Mucosa of gallbladder (tissue), 1 donor: ENCODE data around the gene GPRC6A. TPM values are rescaled to one million over a fixed set of nuclear protein-coding genes. Genes with fewer than 3 reads are reported as not detected.
"Not testable (repeated sequence)": the region's sequence is repeated elsewhere in the genome, so short reads cannot be mapped to it uniquely, and the experiment has no call there.

ENCODE experiments used
- DNase-seq: peaks from one replicate; pipeline ENCODE4 v3.0.0-alpha.2; 2020; ENCODE audit warnings: low spot score
- total RNA-seq: library from RNA; stranded (reverse); gene quantifications from one replicate; pipeline ENCODE4 v1.2.1, GENCODE V29; 2021
- donor health status: DM: no; HTN: no; CAD: no.

The GPRC6A gene, protein sequence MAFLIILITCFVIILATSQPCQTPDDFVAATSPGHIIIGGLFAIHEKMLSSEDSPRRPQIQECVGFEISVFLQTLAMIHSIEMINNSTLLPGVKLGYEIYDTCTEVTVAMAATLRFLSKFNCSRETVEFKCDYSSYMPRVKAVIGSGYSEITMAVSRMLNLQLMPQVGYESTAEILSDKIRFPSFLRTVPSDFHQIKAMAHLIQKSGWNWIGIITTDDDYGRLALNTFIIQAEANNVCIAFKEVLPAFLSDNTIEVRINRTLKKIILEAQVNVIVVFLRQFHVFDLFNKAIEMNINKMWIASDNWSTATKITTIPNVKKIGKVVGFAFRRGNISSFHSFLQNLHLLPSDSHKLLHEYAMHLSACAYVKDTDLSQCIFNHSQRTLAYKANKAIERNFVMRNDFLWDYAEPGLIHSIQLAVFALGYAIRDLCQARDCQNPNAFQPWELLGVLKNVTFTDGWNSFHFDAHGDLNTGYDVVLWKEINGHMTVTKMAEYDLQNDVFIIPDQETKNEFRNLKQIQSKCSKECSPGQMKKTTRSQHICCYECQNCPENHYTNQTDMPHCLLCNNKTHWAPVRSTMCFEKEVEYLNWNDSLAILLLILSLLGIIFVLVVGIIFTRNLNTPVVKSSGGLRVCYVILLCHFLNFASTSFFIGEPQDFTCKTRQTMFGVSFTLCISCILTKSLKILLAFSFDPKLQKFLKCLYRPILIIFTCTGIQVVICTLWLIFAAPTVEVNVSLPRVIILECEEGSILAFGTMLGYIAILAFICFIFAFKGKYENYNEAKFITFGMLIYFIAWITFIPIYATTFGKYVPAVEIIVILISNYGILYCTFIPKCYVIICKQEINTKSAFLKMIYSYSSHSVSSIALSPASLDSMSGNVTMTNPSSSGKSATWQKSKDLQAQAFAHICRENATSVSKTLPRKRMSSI
- not detected for total RNA-seq

DNA sequence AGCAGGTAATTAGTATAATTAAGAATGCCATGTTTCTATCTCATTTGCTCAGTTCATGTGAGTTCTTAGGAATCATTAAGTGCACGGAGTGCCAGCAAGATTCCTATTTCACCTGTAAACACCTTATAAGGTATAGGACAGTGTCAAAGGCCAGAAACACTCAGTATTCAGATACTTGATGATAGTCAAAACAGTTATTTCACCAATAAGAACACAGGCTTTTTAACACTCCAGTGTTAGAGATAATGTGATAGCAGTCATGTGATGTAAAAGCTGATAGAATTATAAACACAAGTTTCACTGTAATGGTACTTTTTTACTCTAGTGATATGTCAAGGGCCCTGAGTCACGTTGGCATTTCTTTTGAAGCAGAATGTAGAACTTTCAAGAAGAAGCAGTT lies at the start of gene GPRC6A:
TSS of gene GPRC6A (minus strand) at position 101 of the 400 bp plus-strand sequence. CDS start at position 31, 70 bp downstream.
- no peak for DNase-seq

DNA sequence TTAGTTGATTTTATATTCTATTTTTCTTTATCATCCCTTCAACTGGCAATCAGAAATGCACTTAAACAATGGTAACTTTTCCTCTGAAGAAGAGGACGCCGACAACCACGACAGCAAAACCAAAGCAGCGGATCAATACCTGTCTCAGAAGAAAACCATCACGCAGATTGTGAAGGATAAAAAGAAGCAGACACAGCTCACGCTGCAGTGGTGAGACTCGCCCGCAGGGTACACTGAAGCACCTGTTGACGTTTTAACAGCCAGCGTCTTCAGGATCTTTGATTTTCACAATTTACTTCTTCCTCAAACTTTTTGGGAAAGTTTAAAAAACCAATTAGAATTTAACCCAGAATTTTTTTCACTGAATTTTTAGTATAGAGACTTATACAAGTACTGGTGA lies 48.9 kb upstream of the GPRC6A start:
- no peak for DNase-seq

DNA sequence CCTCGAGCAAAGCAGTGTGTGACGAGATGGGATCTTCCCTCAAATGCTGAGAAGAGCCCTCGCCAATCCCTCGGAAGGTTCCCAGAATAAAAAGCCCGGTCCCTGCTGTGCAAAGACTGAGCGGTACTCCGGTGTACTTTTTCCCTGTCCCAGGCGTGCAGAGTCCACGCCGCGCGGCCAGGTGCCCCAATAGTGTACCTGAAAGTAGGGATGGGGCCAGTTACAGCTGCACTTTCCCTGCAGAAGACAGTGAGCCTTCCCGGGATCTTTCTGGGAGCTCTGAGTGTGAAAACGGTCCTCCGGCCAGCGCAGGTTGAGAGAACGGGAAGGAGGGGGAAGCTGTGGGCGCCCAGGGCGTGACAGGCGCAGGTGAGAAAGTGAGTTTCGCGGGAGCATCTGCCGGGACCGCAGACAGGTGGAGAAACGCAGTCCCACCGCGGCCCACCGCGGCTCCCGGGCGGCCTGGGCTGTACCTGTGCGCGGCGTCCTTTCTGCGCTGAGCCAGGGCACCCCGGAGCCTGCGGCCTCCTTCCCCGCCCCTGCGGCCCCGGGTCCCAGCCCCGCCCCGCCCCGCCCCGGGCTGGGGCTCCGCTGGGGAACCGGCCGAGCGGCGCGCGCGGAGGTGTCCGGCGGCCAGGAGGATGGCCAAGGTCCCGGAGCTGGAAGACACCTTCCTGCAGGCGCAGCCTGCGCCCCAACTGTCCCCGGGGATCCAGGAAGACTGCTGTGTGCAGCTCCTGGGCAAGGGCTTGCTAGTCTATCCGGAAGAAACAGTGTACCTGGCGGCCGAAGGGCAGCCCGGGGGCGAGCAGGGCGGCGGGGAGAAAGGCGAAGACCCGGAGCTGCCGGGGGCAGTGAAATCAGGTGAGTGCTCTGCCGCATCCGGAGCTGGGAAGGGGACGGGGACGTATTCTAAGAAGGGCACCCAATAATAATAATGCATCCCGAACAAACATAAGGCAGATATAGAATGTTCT lies 48.0 kb upstream of the GPRC6A start, which contains the start of gene RFX6:
TSS of gene RFX6 (plus strand) at position 608 of the 977 bp plus-strand sequence. CDS start at position 642, 34 bp downstream.
- DNase-seq, result no peak

DNA sequence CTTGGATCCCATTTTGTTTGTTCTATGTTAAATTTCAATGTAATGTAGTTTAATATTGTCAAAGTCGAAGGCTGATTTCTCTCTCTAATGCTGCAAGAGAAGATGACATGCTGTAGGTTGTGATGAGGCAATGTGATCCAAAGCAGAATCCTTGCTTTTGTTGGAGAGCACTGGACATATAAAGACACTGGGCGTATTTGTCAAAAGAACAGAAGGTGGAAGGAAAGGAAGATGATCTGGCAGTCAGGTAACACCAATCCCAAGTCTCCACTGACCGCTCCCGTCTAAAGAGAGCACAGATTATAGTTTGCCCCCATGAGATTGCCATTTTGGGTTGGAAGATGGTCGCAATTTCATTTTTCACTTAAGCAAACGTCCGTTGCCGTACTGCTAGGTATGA lies 47.2 kb upstream of the GPRC6A start:
- DNase-seq, result no peak

DNA sequence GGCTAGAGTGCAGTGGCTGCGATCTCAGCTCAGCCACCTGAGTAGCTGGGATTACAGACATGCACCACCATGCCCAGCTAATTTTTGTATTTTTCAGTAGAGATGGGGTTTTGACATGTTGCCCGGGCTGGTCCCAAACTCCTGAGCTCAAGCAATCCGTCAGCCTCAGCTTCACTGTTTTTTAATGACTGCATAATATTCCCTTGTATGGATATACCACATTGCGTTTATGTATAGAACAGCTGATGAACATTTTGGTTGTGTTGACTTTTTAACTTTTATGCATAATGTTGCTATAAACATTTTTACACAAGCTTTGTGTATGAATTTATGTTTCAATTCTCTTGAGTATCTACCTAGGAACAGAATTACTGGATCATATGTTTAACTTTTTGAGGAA lies 43.9 kb upstream of the GPRC6A start:
- DNase-seq, result no peak

DNA sequence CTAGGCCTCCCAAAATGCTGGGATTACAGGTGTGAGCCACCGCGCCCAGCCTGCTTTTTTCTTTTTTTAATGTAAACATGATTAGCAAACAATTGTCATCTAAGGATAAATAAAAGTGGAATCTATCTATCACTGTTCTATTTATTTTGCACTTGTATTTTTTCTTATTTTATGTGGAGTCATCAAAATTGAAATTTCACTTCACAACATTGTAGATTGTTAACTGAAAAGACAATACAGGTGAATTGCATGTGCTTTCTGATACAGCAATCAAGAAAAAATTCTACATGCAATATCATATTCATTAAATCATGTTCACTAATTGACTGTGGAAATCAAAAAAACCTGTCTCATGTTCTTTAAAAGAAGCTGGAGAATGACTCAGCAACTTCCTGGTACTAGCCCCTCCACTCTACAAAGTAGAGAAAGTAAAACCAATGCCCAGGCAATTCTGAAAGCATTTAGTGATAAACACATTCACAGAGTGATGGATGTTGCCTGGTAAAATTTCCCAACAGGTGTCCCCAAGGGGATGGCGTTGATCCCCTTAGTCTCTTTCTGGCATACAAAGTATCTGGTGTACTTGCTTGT lies 37.5 kb upstream of the GPRC6A start:
- DNase-seq, result no peak

DNA sequence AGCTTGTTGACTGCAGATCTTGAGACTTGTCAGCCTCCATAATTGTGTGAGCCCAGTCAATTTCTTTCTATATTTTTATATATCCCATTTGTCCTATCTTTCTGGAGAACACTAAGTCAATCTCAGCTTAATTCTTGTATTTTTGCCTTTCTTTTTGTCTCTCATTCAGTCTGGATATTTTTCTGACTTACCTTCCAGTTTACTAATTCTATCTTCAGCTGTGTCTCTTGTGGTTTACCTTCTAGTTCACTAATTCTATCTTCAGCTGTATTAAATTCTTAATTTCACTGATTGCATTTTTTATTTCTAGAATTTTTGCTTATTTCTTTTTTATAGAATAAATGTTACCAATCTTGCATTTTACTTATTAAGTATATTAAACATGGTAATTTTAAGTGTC lies 30.4 kb upstream of the GPRC6A start:
- no peak for DNase-seq

DNA sequence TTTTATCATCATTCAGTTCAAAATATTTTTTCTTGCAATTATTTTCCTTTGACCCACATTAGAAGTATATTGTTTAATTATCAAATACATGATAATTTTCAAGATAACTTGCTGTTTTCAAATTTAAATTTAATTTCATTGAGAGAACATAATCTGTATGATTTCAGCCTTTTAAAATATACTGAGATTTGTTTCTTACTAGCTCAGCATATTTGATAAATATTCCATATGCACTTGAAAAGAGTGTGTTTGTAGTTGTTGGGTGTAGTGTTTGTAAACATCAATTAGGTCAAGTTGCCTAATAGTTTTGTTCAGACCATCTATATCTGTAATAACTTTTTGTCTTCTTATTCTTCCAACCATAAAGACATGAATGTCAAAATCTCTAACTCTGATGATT lies 29.2 kb upstream of the GPRC6A start:
- DNase-seq, result no peak

DNA sequence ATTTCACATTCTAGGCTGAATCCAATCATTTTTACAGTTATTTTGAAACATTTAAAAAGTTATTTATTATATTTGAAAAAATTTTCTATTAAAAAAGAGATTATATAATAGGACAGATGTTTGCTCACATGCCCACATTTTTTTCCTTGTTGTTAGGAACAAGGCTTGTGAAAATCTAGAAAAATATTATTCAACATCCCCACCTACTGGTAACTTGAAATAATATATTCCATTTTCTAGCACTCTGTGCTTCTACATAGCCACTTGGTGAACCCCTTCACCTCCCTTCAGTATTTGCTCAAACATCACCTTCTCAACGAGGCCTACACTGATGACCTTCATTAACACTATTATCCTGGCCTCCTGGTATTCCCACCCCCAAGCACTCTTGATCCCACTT lies 18.3 kb upstream of the GPRC6A start:
- DNase-seq, result no peak

DNA sequence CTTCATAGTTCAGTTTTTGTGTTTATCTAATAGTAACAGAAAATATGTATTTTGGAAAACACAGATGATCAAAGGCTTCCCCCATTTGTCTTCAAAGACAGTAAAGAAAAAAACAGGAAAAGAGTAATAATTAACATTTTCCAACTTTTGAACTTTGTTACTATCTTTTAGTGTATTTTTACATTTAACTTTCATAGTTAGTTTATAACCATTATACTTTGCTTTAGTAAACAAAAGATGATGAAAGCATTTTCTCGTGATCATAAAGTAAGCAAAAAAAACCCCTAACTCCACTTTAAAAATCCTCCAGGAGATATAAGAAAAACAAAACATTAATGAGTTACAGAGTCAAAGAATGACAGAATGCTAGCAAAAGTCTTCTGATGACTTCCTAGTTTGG lies 13.6 kb upstream of the GPRC6A start:
- no peak for DNase-seq

DNA sequence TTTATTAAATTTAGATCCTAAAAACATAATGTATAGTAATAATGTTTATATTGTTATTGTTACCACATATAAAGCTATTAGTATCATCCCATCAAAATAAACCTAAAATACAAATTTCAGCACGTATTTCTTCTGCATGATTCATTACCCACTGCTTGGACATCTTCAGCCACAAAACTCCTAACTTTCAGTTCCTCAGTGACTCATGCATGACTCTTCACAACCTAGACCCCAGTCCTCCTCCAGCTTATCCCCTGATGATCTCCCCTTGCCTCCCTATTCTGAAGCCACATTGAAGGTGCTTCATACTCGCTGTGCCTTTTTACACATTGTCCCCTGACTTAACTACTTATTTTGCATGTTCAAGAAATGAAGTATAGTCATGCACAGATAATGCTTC lies 11.2 kb upstream of the GPRC6A start:
- no peak for DNase-seq

DNA sequence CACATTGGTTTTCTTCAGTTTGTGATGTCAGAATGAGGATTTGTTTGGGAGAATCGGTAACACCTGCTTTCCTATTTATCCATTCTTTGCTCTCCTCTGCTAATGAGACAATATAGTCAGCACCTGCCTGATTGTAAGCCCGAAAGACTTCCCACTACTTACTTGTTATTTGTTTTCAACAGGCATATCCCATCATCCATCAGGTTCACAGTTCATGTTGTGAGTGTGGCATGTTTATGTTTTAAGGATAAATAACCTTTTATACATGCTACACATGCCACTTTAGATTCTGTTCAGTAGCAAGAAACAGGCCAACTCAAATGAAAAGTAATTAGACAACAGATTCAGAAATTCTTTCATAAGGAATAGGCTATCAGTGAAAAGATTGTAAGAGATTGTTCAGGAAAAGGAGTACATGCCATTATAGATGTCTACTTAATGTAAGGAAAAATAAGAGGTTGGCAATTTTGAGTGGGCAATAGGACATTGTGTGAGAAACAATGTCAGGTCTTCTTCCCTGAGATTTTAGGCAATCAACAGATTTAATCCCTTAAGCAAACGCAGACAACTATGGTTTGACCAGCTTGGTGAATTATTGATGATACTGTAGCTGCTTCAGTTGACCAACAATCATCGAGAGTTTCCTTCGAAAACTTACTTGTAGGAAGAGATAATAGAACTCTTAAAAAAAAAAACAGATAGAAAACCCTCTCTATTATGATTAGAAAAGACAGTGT lies 7.9 kb upstream of the GPRC6A start:
- DNase-seq, result no peak

DNA sequence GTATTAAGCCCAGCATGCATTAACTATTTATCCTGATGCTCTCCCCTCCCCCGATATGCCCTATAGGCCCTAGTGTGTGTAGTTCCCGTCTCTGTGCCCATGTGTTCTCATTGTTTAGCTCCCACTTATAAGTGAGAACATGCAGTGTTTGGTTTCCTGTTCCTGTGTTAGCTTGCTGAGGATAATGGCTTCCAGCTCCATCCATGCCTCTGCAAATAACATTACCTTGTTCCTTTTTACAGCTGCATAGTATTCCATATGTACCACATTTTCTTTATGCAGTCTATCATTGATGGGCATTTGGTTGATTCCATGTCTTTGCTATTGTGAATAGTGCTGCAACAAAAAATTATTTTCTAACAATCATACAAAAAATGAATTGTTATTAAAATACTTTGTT lies 5.6 kb upstream of the GPRC6A start:
- not testable (repeated sequence) for DNase-seq

DNA sequence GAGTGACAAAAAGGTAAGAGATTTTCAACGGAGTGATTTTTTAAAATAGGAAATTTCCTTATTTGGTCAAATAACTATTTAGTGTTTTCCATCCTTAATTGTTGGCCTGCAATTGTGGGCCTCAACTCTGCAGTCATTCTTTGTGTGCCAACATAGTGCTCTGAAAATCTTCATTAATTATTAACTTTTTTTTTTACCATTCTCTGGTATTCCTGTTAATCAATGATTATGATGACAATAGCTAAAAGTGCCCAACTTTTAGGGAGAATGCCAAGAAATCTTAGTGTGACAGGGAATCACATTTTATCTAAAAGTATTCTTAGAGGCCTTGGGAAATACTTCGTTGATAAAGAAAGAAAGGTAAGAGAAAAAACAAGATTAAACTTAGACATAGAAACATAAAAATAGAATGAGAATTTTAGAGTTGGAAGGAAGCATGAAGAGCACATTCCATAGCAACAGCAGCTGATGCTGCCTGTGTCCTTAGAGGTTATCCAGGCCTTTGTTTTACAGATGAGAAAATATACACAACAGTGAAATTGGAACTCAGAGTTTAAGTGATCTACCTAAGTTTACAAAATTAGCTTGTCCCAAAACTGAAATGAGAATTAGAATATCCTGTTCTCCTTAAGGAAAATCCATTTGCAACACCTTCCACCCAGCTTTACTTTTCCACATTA lies 1.2 kb downstream of the GPRC6A start:
- DNase-seq, result no peak

DNA sequence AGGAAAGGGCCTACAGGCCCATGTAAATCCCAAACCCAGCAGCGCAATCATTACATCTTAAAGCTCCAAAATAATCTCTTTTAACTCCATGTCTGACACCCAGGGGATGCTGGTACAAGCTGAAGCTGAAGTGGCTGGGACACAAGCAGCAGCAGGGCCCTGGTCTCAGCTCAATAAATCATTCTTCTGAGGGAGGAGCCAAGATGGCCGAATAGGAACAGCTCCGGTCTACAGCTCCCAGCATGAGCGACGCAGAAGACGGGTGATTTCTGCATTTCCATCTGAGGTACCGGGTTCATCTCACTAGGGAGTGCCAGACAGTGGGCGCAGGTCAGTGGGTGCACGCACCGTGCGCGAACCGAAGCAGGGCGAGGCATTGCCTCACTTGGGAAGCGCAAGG lies 12.5 kb downstream of the GPRC6A start:
- not testable (repeated sequence) for DNase-seq

DNA sequence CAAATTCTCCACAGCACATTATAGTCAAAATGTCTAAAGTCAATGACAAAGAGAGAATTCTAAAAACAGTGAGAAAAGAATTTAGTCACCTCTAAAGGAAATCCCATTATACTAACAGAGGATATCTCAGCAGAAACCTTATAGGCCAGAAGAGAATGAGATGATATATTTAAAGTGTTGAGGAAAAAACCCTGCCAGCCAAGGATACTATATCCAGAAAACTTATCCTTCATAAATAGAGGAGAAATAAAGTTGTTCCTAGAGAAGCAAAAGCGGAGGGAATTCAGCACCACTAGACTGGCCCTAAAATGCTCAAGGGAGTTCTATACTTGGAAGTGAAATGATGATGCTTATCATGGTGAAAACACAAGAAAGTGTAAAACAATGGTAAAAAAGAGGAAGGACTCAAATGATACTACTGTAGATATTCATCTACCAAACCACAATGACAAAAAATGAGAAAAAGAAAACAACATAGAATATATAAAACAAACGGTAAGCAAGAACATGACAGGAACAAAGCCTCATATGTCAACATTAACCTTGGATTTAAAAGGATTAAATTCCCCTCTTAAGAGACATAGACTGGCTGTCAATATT lies 16.7 kb downstream of the GPRC6A start:
- DNase-seq, result no peak

DNA sequence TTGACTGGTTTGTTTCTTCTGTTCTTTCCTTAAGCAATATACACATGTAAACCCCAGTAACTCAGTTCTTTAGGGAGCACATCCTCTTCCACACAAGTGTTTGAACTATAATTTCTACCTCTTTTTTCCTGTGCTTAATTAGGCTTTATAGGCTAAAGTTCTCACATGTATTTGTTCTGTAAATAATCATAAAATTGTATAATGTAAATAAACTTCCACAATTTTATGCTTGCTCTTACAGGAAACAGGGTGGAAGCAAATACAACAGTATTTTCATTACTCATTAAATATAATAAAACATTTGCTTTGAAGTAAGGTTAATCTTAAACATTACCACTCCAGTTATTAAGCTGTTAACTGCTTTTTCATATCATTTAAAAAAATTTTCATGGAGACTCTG lies 26.9 kb downstream of the GPRC6A start:
- no peak for DNase-seq

DNA sequence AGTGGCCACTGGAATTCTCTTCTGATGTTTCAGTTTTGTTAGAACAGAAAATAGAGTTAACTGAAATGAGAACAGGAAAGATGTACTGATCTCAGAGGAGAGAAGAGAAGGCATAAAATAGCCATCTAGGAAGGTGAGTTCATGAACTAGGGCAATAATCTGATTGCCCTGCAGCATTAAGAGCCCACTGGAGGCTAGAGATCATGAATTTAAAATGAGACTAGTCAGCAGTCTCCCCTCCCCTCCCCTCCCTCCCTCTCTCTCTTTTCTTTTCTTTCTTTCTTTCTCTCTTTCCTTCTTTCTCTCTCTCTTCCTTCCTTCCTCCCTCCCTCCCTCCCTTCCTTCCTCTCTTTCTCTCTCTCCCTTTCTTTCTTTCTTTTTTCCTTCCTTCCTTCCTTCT lies 28.9 kb downstream of the GPRC6A start:
- no peak for DNase-seq

DNA sequence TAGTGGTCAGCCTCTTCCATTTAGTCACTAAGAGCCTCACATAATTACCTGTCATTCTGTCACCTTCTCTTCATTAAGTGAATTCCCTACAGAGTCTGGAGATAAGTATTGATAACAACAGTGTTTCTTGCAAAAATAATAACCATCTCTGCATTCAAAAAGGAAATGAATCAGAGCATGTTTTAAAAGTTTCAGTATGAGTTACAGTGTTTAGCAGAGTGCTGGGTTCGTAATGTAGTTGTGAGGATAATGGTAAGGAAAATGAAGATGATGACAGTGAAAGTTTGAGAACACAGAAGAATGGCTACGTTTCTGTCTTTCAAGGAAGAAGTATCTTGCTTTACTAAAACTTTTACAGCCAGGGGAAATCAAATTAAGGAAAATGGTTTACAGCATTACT lies 31.3 kb downstream of the GPRC6A start:
- no peak for DNase-seq
